Skin epidermis (tissue), 12 donors: ENCODE data around the gene CCSER1.
"Not testable (repeated sequence)": the region's sequence is repeated elsewhere in the genome, so short reads cannot be mapped to it uniquely, and the experiment has no call there.

Experiments used
- H3K27ac ChIP-seq, 21 experiments: fragments of 200-600 bp; sonication (generic) in 11 of 21; one replicate each; pipeline ENCODE4 v1.5.0; 2020; ENCODE audit warnings: mild to moderate bottlenecking in 3 of 21, inconsistent platforms in 2 of 21, moderate library complexity in 2 of 21
- H3K4me3 ChIP-seq, 7 experiments: fragments of 200-600 bp; sonication (generic) in 2 of 7; one replicate each; pipeline ENCODE4 v1.5.0; 2020; ENCODE audit warnings: inconsistent platforms in 2 of 7, mild to moderate bottlenecking in 2 of 7, moderate library complexity in 1 of 7

The CCSER1 gene

GRCh38 chr4:90852237-90852636 lies 725.0 kb downstream of the CCSER1 start:
- H3K27ac ChIP-seq: no peak overlapping the region
- H3K4me3 ChIP-seq: no peak overlapping the region

GRCh38 chr4:90855111-90855510 lies 727.9 kb downstream of the CCSER1 start:
- H3K4me3 ChIP-seq: no peak overlapping the region

GRCh38 chr4:90857081-90857820 lies 730.1 kb downstream of the CCSER1 start:
- Histone ChIP-seq H3K4me3 (no peak overlapping the region), H3K27ac (no peak overlapping the region)

More at GRCh38 chr4:90855111-90855510, 727.9 kb downstream of the CCSER1 start:
- no peak overlapping the region for H3K27ac ChIP-seq

- H3K27ac ChIP-seq: no peak overlapping the region
- H3K4me3 ChIP-seq: no peak overlapping the region
Observed at GRCh38 chr4:90875791-90876190, 748.6 kb downstream of the CCSER1 start.

- Histone ChIP-seq H3K27ac (no peak overlapping the region), H3K4me3 (no peak overlapping the region)
Observed at GRCh38 chr4:90876296-90876695, 749.1 kb downstream of the CCSER1 start.

- Histone ChIP-seq H3K27ac (no peak overlapping the region), H3K4me3 (no peak overlapping the region)
Observed at GRCh38 chr4:90883519-90883918, 756.3 kb downstream of the CCSER1 start.

GRCh38 chr4:90888571-90888970 lies 761.4 kb downstream of the CCSER1 start:
- Histone ChIP-seq H3K4me3 (no peak overlapping the region), H3K27ac (no peak overlapping the region)

GRCh38 chr4:90889171-90889570 lies 762.0 kb downstream of the CCSER1 start:
- Histone ChIP-seq H3K4me3 (no peak overlapping the region), H3K27ac (no peak overlapping the region)

- not testable (repeated sequence) for H3K27ac ChIP-seq, H3K4me3 ChIP-seq
Observed at GRCh38 chr4:90903413-90903812, 776.2 kb downstream of the CCSER1 start.

- no peak overlapping the region for H3K4me3 ChIP-seq
- no peak overlapping the region for H3K27ac ChIP-seq
Observed at GRCh38 chr4:90904021-90904420, 776.8 kb downstream of the CCSER1 start.

- H3K27ac ChIP-seq: no peak overlapping the region
- H3K4me3 ChIP-seq: no peak overlapping the region
Observed at GRCh38 chr4:90906239-90906638, 779.0 kb downstream of the CCSER1 start.

GRCh38 chr4:90911724-90912434 lies 784.7 kb downstream of the CCSER1 start:
- not testable (repeated sequence) for H3K27ac ChIP-seq, H3K4me3 ChIP-seq

- no peak overlapping the region for H3K27ac ChIP-seq
- H3K4me3 ChIP-seq: no peak overlapping the region
Observed at GRCh38 chr4:90922174-90922573, 795.0 kb downstream of the CCSER1 start.

GRCh38 chr4:90926957-90927356 lies 799.8 kb downstream of the CCSER1 start:
- no peak overlapping the region for H3K4me3 ChIP-seq
- no peak overlapping the region for H3K27ac ChIP-seq

- Histone ChIP-seq H3K27ac (no peak overlapping the region), H3K4me3 (no peak overlapping the region)
Observed at GRCh38 chr4:90943311-90943710, 816.1 kb downstream of the CCSER1 start.

GRCh38 chr4:90946945-90947344 lies 819.8 kb downstream of the CCSER1 start:
- H3K4me3 ChIP-seq: no peak overlapping the region

GRCh38 chr4:90950385-90950841 lies 823.2 kb downstream of the CCSER1 start:
- no peak overlapping the region for H3K4me3 ChIP-seq

More at GRCh38 chr4:90946945-90947344, 819.8 kb downstream of the CCSER1 start:
- H3K27ac ChIP-seq: no peak overlapping the region

GRCh38 chr4:90951037-90951436 lies 823.8 kb downstream of the CCSER1 start:
- H3K4me3 ChIP-seq: no peak overlapping the region
- no peak overlapping the region for H3K27ac ChIP-seq

More at GRCh38 chr4:90950385-90950841, 823.2 kb downstream of the CCSER1 start:
- no peak overlapping the region for H3K27ac ChIP-seq

GRCh38 chr4:90958256-90958895 lies 831.2 kb downstream of the CCSER1 start:
- no peak overlapping the region for H3K4me3 ChIP-seq
- H3K27ac ChIP-seq: no peak overlapping the region

GRCh38 chr4:90960433-90960832 lies 833.2 kb downstream of the CCSER1 start:
- H3K27ac ChIP-seq: no peak overlapping the region
- H3K4me3 ChIP-seq: no peak overlapping the region

GRCh38 chr4:90960840-90961239 lies 833.6 kb downstream of the CCSER1 start:
- Histone ChIP-seq H3K27ac (no peak overlapping the region), H3K4me3 (no peak overlapping the region)
